ENCODE results near the gene ADRM1.

DNA sequence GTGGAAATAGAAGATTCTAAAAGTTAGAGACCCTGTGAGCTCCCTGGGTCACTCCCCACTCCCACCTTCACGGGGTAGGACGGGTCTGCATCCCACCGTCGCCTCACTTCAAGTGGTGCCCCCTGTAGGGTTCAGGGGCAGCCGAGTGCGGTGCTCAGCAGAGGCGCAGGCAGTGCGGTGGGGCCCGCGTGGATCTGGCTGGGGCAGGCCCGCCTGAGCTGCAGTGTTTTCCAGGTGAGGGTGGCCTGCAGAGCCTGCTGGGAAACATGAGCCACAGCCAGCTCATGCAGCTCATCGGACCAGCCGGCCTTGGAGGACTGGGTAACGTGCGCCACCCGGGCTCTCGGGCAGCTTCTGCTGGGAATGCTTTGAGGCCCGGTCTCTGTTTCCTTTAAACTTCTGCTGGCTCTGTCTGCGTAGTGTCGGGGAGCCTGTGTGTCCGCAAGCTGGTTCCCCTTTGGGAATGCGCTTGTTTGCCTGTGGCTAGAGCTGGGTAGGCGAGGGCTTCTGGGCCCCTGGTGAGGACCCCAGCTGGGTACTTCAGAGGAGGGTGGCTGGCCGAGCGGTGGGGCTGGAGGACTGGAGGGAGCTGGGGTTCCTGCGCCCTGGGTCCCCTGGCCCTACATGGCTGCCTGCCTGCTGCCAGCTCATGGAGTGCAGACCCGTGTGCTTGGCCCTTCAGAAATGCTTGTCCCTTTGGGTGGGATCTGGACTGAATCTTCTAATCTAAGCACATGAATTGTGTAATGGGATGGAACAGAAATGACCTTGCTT, 3.8 kb downstream of the ADRM1 start:
- no peak for TF ChIP-seq POLR2A (IDR thresholded peaks at IDR 0.05)
- TF ChIP-seq, protein P1, sequence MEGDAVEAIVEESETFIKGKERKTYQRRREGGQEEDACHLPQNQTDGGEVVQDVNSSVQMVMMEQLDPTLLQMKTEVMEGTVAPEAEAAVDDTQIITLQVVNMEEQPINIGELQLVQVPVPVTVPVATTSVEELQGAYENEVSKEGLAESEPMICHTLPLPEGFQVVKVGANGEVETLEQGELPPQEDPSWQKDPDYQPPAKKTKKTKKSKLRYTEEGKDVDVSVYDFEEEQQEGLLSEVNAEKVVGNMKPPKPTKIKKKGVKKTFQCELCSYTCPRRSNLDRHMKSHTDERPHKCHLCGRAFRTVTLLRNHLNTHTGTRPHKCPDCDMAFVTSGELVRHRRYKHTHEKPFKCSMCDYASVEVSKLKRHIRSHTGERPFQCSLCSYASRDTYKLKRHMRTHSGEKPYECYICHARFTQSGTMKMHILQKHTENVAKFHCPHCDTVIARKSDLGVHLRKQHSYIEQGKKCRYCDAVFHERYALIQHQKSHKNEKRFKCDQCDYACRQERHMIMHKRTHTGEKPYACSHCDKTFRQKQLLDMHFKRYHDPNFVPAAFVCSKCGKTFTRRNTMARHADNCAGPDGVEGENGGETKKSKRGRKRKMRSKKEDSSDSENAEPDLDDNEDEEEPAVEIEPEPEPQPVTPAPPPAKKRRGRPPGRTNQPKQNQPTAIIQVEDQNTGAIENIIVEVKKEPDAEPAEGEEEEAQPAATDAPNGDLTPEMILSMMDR (IDR thresholded peaks at IDR 0.05), result no peak
